HFFc6 (cell line): ENCODE measurements around the gene RAB4A. TPM values are rescaled to one million over a fixed set of nuclear protein-coding genes. Genes with fewer than 3 reads are reported as not detected.
A peak's percentile ranks its signal among the peaks of the same experiment; 100 is the strongest.

Experiments
- DNase-seq: peaks from one replicate; pipeline ENCODE4 v3.0.0-alpha.2; 2018
- H3K27ac Mint-ChIP-seq: 2 replicates; pipeline ENCODE4 v1.8.0; 2020; ENCODE audit warnings: mild to moderate bottlenecking, mixed read lengths
- H3K27me3 Mint-ChIP-seq: 2 replicates; pipeline ENCODE4 v1.8.0; 2021; ENCODE audit warnings: mild to moderate bottlenecking, moderate library complexity, mixed read lengths; ENCODE audit not compliant: insufficient read depth
- H3K36me3 Mint-ChIP-seq: 2 replicates; pipeline ENCODE4 v1.8.0; 2021; ENCODE audit warnings: low read depth, mixed read lengths
- H3K4me1 Mint-ChIP-seq: 2 replicates; pipeline ENCODE4 v1.8.0; 2020; ENCODE audit warnings: low read depth, mixed read lengths
- H3K4me3 Mint-ChIP-seq: 2 replicates; pipeline ENCODE4 v1.8.0; 2020; ENCODE audit warnings: mild to moderate bottlenecking, moderate library complexity, mixed read lengths
- H3K9me3 Mint-ChIP-seq: 2 replicates; pipeline ENCODE4 v1.8.0; 2020; ENCODE audit warnings: mild to moderate bottlenecking, mixed read lengths
- CTCF ChIP-seq: fragments of 200-600 bp; sonication (generic); IDR thresholded peaks from 2 replicates; pipeline ENCODE4 v1.5.0; 2021; ENCODE audit warnings: antibody characterized with exemption, mild to moderate bottlenecking
- total RNA-seq, 6 experiments: library from RNA; stranded (reverse); fragmentation: NEBNext Ultra II Directional; extraction: Animal tissue kit (Norgen Biotek cat#: 25700); gene quantifications; 2 replicates in 1 of 6; 3 replicates in 5 of 6; pipeline ENCODE4 v1.2.3, GENCODE V29; 2021

Gene RAB4A
- total RNA-seq, 6 experiments from 2014 or later = 34.7 to 64.2 (median 41.3) TPM

- DNase-seq = peak; percentile 17
- Mint-ChIP-seq H3K4me1 (peaks cover 30% of the 10 kb centered on the region), H3K27me3 (peaks cover 7% of the 10 kb centered on the region), H3K27ac (no peak overlapping the region), H3K4me3 (peak overlapping the region; percentile 35; the same call in 1 of the 2 replicates), H3K36me3 (peaks cover 5% of the 10 kb centered on the region), H3K9me3 (peaks cover 4% of the 10 kb centered on the region)
- TF ChIP-seq CTCF = no peak
Observed at GRCh38 chr1:229344937-229345684, 74.2 kb downstream of the RAB4A start.

GRCh38 chr1:229347528-229347927 is 76.6 kb downstream of the RAB4A start:
- peaks cover 16% of the 10 kb centered on the region for H3K4me1 Mint-ChIP-seq
- no peak overlapping the region for H3K27ac Mint-ChIP-seq
- peaks cover 5% of the 10 kb centered on the region for H3K36me3 Mint-ChIP-seq
- H3K4me3 Mint-ChIP-seq = no peak overlapping the region
- no peak for TF ChIP-seq CTCF
- H3K27me3 Mint-ChIP-seq = peaks cover 14% of the 10 kb centered on the region
- DNase-seq = no peak
- peaks cover 4% of the 10 kb centered on the region for H3K9me3 Mint-ChIP-seq

- Mint-ChIP-seq H3K27ac (no peak overlapping the region), H3K27me3 (peaks cover 17% of the 10 kb centered on the region), H3K9me3 (peaks cover 4% of the 10 kb centered on the region), H3K36me3 (peaks cover 4% of the 10 kb centered on the region), H3K4me3 (no peak overlapping the region), H3K4me1 (peaks cover 8% of the 10 kb centered on the region)
- no peak for TF ChIP-seq CTCF
- DNase-seq = no peak
Observed at GRCh38 chr1:229349463-229350385, 78.8 kb downstream of the RAB4A start.

GRCh38 chr1:229352975-229353374 is 82.1 kb downstream of the RAB4A start:
- Mint-ChIP-seq H3K4me1 (no peaks in the 10 kb centered on the region; the same call in 1 of the 2 replicates), H3K27me3 (peaks cover 16% of the 10 kb centered on the region), H3K9me3 (no peaks in the 10 kb centered on the region), H3K4me3 (no peak overlapping the region), H3K27ac (no peak overlapping the region), H3K36me3 (no peaks in the 10 kb centered on the region)
- no peak for TF ChIP-seq CTCF
- no peak for DNase-seq

GRCh38 chr1:229354226-229354625 is 83.3 kb downstream of the RAB4A start:
- Mint-ChIP-seq H3K27ac (no peak overlapping the region), H3K4me1 (no peaks in the 10 kb centered on the region; the same call in 1 of the 2 replicates), H3K9me3 (no peaks in the 10 kb centered on the region), H3K27me3 (peaks cover 15% of the 10 kb centered on the region), H3K4me3 (no peak overlapping the region), H3K36me3 (no peaks in the 10 kb centered on the region)
- DNase-seq = no peak
- no peak for TF ChIP-seq CTCF

Other genes starting within 250 kb of the RAB4A start
- 1 to 10 TPM; 4.6 to 6.4 (median 5.7) TPM for gene CCSAP, start 71.9 kb downstream of the RAB4A start, total RNA-seq
- gene ACTA1, start 163.0 kb downstream of the RAB4A start, total RNA-seq = not detected
- 10 to 100 TPM; 34.3 to 42.8 (median 36.0) TPM for gene NUP133, start 237.2 kb downstream of the RAB4A start, total RNA-seq